GM19455 (cell line): ENCODE measurements around the gene BLM.
"Not testable (repeated sequence)": the region's sequence is repeated elsewhere in the genome, so short reads cannot be mapped to it uniquely, and the experiment has no call there.

ENCODE experiments used
- ATAC-seq: cut with Tn5 transposase; IDR thresholded peaks from one replicate; pipeline ENCODE4 v1.9.1; 2021; ENCODE audit not compliant: unreplicated experiment

Gene BLM

GRCh38 chr15:90840157-90840855 lies 123.2 kb downstream of the BLM start:
- no peak for ATAC-seq

- ATAC-seq = no peak
These were observed 123.8 kb downstream of the BLM start for GRCh38 chr15:90840954-90841353.

- no peak for ATAC-seq
These were observed 127.5 kb downstream of the BLM start for GRCh38 chr15:90844696-90845095.

- ATAC-seq = peak; percentile 88
These were observed 128.2 kb downstream of the BLM start for GRCh38 chr15:90845201-90845949.

GRCh38 chr15:90849424-90849823 lies 132.3 kb downstream of the BLM start:
- not testable (repeated sequence) for ATAC-seq

- no peak for ATAC-seq
These were observed 134.0 kb downstream of the BLM start for GRCh38 chr15:90851114-90851513.

- ATAC-seq = no peak
These were observed 134.8 kb downstream of the BLM start for GRCh38 chr15:90851940-90852339.

GRCh38 chr15:90855139-90855538 lies 138.0 kb downstream of the BLM start:
- no peak for ATAC-seq

GRCh38 chr15:90857337-90857736 lies 140.2 kb downstream of the BLM start:
- ATAC-seq = no peak

GRCh38 chr15:90857883-90858443 lies 140.8 kb downstream of the BLM start:
- ATAC-seq = no peak

- ATAC-seq = no peak
These were observed 142.3 kb downstream of the BLM start for GRCh38 chr15:90859234-90860131.

GRCh38 chr15:90860450-90860849 lies 143.3 kb downstream of the BLM start:
- ATAC-seq = no peak

GRCh38 chr15:90860942-90861675 lies 144.0 kb downstream of the BLM start:
- no peak for ATAC-seq

- ATAC-seq = no peak
These were observed 145.3 kb downstream of the BLM start for GRCh38 chr15:90862487-90862886.

GRCh38 chr15:90862964-90863778 lies 146.0 kb downstream of the BLM start:
- no peak for ATAC-seq

- ATAC-seq = no peak
These were observed 146.8 kb downstream of the BLM start for GRCh38 chr15:90863987-90864386.

GRCh38 chr15:90864507-90864906 lies 147.4 kb downstream of the BLM start:
- no peak for ATAC-seq

- ATAC-seq = no peak
These were observed 148.6 kb downstream of the BLM start for GRCh38 chr15:90865702-90866101.
